Brain microvascular endothelial cell (primary cell): Measurements from ENCODE around the gene CNOT3.

Experiments
- DNase-seq: peaks from one replicate; pipeline ENCODE4 v3.0.0-alpha.2; 2020
- H3K27ac ChIP-seq: fragments of 250-450 bp; sonication (Bioruptor Pico); 2 replicates; pipeline ENCODE4 v1.5.1; 2020; ENCODE audit warnings: mild to moderate bottlenecking, moderate library complexity
- H3K27me3 ChIP-seq: fragments of 250-450 bp; sonication (Bioruptor Pico); replicated peaks from 2 replicates; pipeline ENCODE4 v1.5.1; 2020; ENCODE audit warnings: mild to moderate bottlenecking
- H3K36me3 ChIP-seq: fragments of 250-450 bp; sonication (Bioruptor Pico); replicated peaks from 2 replicates; pipeline ENCODE4 v1.5.1; 2020; ENCODE audit warnings: mild to moderate bottlenecking
- H3K4me3 ChIP-seq: 2 replicates; pipeline ENCODE4 v1.5.1; 2011; ENCODE audit warnings: low read depth, mild to moderate bottlenecking, control low read depth, low read length, moderate library complexity
- in situ Hi-C: cut with HindIII; loops from 2 replicates; pipeline ENCODE4 v1.10.0; 2017; ENCODE audit warnings: low sequenced_read_pairs, low pct_ligation_motif_present
- TF ChIP-seq, protein P1 (sequence below): IDR thresholded peaks from 2 replicates; pipeline ENCODE4 v1.5.1; 2011; ENCODE audit warnings: low read depth, mild to moderate bottlenecking, moderate library complexity, low read length, control low read depth, inconsistent platforms; ENCODE audit errors: missing control alignments

Gene CNOT3

DNA sequence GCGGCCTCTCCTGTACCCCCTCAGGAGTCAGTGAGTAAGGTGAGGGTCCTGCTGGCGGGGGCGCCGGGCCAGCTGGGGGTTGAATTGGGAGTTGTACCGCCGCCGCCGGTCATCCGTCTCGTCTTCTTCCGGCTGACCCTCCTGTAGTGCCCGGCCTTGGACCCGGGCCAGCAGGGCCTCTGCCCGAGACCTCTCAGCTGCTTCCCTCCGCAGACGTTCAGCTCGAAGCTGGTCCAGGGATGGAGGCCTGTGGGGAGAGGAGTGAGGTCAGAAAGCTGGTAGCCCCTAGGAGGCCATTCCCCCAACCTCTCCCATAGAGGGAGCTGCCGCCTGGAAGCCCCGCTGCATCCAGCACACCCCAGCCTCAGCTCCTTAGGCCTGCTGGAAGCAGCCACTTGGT, 18.1 kb downstream of the CNOT3 start:
- in situ Hi-C loops: no loop called here
- no peak overlapping the region for H3K4me3 ChIP-seq
- H3K27me3 ChIP-seq: no peaks in the 10 kb centered on the region
- no peak overlapping the region for H3K27ac ChIP-seq
- no peak for DNase-seq
- TF ChIP-seq, protein P1, sequence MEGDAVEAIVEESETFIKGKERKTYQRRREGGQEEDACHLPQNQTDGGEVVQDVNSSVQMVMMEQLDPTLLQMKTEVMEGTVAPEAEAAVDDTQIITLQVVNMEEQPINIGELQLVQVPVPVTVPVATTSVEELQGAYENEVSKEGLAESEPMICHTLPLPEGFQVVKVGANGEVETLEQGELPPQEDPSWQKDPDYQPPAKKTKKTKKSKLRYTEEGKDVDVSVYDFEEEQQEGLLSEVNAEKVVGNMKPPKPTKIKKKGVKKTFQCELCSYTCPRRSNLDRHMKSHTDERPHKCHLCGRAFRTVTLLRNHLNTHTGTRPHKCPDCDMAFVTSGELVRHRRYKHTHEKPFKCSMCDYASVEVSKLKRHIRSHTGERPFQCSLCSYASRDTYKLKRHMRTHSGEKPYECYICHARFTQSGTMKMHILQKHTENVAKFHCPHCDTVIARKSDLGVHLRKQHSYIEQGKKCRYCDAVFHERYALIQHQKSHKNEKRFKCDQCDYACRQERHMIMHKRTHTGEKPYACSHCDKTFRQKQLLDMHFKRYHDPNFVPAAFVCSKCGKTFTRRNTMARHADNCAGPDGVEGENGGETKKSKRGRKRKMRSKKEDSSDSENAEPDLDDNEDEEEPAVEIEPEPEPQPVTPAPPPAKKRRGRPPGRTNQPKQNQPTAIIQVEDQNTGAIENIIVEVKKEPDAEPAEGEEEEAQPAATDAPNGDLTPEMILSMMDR: peak; percentile 22
- peaks cover 63% of the 10 kb centered on the region for H3K36me3 ChIP-seq

DNA sequence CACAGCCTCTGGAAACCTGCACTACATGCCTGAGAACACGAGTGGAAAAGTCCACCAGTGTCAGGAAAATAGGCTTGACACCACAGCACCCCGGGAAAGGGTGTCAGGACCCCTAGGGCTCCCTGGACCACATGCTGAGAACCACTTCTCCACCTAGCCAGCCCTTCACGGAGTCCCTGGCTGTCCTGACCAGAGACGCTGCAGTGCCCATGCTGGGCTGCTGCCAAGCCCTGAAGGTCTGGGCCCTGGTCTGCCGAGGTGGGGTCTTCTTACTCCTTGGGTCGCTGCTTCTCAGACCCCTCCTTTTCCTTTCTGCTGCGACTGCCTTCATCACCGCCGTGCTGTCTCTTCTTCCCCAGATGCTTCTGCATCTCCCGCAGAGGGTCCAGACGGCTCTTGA, 18.9 kb downstream of the CNOT3 start:
- Histone ChIP-seq H3K36me3 (peaks cover 57% of the 10 kb centered on the region), H3K27me3 (no peaks in the 10 kb centered on the region), H3K27ac (no peak overlapping the region), H3K4me3 (no peak overlapping the region)
- no peak for DNase-seq
- in situ Hi-C loops: no loop called here
- TF ChIP-seq, protein P1: no peak

DNA sequence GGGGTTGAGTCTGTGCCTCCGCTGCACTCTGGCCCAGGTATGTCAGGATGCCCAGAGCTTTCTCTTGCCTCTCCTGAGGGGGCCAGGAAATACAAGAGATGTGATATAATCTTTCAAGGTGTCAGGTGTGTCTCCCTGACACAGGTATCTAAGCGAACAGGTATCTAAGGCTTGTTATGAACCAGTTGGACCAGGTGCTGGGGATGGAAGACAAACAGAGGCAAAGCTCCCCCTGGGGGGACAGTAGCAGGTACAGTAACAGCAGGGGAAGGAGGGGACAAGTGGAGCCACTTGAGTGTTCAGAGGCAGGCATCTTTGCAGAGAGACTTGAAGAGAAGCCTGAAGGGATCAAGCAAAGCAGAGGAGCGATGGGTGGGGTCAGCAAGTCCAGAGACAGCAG, 19.4 kb downstream of the CNOT3 start:
- Histone ChIP-seq H3K36me3 (peaks cover 52% of the 10 kb centered on the region), H3K27me3 (no peaks in the 10 kb centered on the region), H3K27ac (no peak overlapping the region), H3K4me3 (no peak overlapping the region)
- TF ChIP-seq, protein P1: no peak
- in situ Hi-C loops: no loop called here
- DNase-seq: no peak

DNA sequence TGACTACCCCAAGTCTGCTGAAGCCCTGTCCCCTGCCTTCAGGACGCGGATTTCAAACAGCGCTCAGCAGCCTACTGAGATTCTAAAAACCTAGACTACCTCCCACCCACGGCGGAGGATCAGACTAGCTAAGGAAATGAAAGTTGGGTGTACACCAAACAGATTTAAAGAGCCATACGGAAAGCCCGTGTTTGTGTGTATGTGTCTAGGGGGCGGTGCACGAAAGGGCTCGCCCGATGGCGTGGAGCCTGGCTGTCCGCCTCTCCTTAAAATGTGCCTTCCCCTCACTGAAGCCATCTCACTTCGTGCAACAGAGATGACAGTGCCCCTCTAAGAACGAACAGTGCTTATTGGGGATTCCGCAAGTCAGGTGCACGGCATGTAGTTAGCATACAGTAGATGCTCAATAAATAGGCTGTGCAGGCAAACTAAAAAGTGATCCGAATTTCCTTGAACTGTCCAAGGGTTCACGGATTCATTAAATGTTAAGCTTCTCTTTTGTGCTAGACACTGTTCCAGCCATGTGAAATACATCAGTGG, 21.3 kb downstream of the CNOT3 start:
- no peaks in the 10 kb centered on the region for H3K27me3 ChIP-seq
- H3K27ac ChIP-seq: peak overlapping the region; percentile 98
- in situ Hi-C loops: no loop called here
- TF ChIP-seq, protein P1: no peak
- peak overlapping the region; percentile 86 for H3K4me3 ChIP-seq
- no peak for DNase-seq
- H3K36me3 ChIP-seq: peaks cover 33% of the 10 kb centered on the region

DNA sequence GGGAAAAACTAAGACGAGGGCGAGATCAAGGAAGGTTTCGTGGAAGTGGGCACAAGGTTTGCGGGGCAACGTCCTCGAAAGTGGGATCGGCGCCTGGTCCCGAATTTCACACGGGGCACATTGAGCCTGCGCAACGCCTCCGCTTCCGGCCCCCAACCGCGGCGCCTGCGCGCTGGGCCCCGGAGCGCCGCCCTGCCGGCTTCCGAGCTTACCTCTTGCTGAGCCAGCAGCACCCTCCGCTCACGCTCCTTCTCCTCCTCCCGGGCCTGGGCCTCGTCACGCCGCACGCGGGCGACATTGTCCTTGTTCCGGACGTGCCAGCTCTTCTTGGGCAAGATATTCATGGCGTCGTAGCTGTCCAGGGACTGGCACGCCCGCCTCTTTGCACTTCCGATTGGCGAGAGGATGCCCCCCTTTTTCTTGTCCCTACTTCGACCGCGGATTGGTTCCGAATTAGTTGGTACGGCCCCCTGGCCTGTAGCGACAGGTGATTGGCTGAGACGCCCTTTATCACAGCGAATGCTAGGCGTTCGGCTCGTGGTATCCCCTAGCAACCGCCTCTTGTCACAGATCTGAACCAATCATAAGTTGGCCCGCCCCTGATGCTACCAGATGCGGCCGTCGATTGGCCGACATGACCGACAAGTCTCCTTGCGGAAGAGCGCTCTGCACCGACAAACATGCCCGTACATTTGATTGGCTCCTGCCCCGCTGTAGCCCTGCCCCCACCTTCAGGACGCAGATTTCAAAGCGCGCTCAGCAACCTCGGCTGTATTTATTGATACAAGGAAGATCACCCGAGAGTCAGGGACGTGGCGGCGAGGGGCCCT, 22.0 kb downstream of the CNOT3 start, which contains the start of gene LENG1:
LENG1 (minus strand) TSS at position 370 of the 830 bp plus-strand sequence; CDS start at position 344, 26 bp downstream.
- TF ChIP-seq, protein P1: peak; percentile 41
- peaks cover 29% of the 10 kb centered on the region for H3K36me3 ChIP-seq
- H3K27ac ChIP-seq: peak within 1 kb of the TSS; percentile 98
- no peaks in the 10 kb centered on the region for H3K27me3 ChIP-seq
- H3K4me3 ChIP-seq: peak within 1 kb of the TSS; percentile 86
- in situ Hi-C loops: no loop called here
- DNase-seq: peak; percentile 100
